ENCODE results near the gene MKS1.

Gene MKS1

GRCh38 chr17:58242171-58242784 lies 23.2 kb upstream of the MKS1 start:
- no peak for DNase-seq

- no peak for DNase-seq
Observed at GRCh38 chr17:58239987-58240386, 20.9 kb upstream of the MKS1 start.

- DNase-seq, result no peak
Observed at GRCh38 chr17:58238147-58238634, 19.1 kb upstream of the MKS1 start, which contains the start of gene LPO. Gene LPO, plus strand, starts transcription at chr17:58238584. Its CDS starts 4,396 bp downstream, at chr17:58242980.

- no peak for DNase-seq
Observed at GRCh38 chr17:58236394-58236793, 17.3 kb upstream of the MKS1 start.

- DNase-seq, result no peak
Observed at GRCh38 chr17:58235821-58236220, 16.8 kb upstream of the MKS1 start.

GRCh38 chr17:58234512-58234911 lies 15.5 kb upstream of the MKS1 start:
- DNase-seq, result no peak

- DNase-seq, result no peak
Observed at GRCh38 chr17:58233543-58233942, 14.5 kb upstream of the MKS1 start.

- peak; percentile 81 for DNase-seq
Observed at GRCh38 chr17:58232707-58233156, 13.7 kb upstream of the MKS1 start.

- DNase-seq, result peak; percentile 21
Observed at GRCh38 chr17:58231641-58232040, 12.6 kb upstream of the MKS1 start.

GRCh38 chr17:58229881-58230280 lies 10.8 kb upstream of the MKS1 start:
- DNase-seq, result no peak

GRCh38 chr17:58229384-58229783 lies 10.3 kb upstream of the MKS1 start:
- no peak for DNase-seq

GRCh38 chr17:58228679-58229078 lies 9.6 kb upstream of the MKS1 start:
- no peak for DNase-seq

- DNase-seq, result no peak
Observed at GRCh38 chr17:58227733-58228132, 8.7 kb upstream of the MKS1 start.

GRCh38 chr17:58224315-58224714 lies 5.3 kb upstream of the MKS1 start:
- DNase-seq, result peak; percentile 78

- no peak for DNase-seq
Observed at GRCh38 chr17:58219789-58220183, 731 bp upstream of the MKS1 start.

GRCh38 chr17:58217766-58218165 lies 1.3 kb downstream of the MKS1 start:
- DNase-seq, result no peak

- DNase-seq, result no peak
Observed at GRCh38 chr17:58215685-58216084, 3.4 kb downstream of the MKS1 start.

GRCh38 chr17:58210922-58211321 lies 8.1 kb downstream of the MKS1 start:
- no peak for DNase-seq

- DNase-seq, result no peak
Observed at GRCh38 chr17:58208344-58208743, 10.7 kb downstream of the MKS1 start.

GRCh38 chr17:58207451-58207850 lies 11.6 kb downstream of the MKS1 start:
- DNase-seq, result no peak

- DNase-seq, result no peak
Observed at GRCh38 chr17:58205936-58206335, 13.1 kb downstream of the MKS1 start.

- peak; percentile 26 for DNase-seq
Observed at GRCh38 chr17:58204796-58205195, 14.3 kb downstream of the MKS1 start.

GRCh38 chr17:58202859-58203258 lies 16.2 kb downstream of the MKS1 start:
- DNase-seq, result no peak

- DNase-seq, result peak; percentile 64
Observed at GRCh38 chr17:58200024-58200633, 18.9 kb downstream of the MKS1 start.

GRCh38 chr17:58196610-58197009 lies 22.4 kb downstream of the MKS1 start:
- no peak for DNase-seq

Data from EL (cell line).